ENCODE measurements around the gene NLRP1.

NLRP1 gene

DNA sequence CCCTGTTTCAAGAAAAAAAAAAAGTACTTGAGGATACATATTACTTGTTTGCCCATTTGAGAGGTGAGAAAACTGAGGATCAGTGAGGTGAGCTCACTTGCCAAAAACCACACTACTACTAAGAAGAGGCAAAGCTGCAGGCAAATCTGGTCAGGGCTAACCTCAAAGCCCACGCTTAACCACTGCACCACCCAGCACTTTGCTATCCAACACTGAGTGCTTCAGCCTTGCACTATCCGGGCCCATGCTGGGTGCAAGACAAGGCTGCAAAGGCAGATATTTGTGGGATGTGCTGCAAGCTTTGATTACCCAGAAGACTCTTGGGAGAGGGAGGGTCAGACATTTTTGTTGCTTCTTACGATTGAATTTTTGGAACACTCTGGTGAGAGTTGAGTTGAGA, 23.6 kb upstream of the NLRP1 start:
- TF ChIP-seq, protein P1, sequence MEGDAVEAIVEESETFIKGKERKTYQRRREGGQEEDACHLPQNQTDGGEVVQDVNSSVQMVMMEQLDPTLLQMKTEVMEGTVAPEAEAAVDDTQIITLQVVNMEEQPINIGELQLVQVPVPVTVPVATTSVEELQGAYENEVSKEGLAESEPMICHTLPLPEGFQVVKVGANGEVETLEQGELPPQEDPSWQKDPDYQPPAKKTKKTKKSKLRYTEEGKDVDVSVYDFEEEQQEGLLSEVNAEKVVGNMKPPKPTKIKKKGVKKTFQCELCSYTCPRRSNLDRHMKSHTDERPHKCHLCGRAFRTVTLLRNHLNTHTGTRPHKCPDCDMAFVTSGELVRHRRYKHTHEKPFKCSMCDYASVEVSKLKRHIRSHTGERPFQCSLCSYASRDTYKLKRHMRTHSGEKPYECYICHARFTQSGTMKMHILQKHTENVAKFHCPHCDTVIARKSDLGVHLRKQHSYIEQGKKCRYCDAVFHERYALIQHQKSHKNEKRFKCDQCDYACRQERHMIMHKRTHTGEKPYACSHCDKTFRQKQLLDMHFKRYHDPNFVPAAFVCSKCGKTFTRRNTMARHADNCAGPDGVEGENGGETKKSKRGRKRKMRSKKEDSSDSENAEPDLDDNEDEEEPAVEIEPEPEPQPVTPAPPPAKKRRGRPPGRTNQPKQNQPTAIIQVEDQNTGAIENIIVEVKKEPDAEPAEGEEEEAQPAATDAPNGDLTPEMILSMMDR (conservative IDR thresholded peaks at IDR 0.05; ENCODE audit: low read length) = no peak

DNA sequence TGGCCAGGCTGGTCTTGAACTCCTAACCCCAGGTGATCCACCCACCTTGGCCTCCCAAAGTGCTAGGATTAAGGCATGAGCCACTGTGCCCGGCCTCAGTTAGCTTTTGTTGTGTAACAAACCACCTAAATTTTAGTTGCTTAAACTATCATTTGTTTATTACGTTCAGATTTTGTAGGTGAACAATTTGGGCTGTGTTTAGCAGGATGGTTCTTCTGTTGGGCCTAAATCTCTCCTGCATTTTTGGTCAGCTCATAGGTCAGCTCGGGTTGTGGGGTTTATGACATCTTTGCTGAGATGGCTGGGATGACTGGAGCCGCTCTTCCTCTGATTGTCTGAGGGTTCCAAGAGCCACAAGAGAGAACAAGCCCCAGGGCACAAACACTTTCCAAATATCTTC, 21.1 kb upstream of the NLRP1 start:
- H3K4me3 ChIP-seq (ENCODE audit: low read length) = no peak overlapping the region
- no peak for DNase-seq (ENCODE audit: low read depth)
- TF ChIP-seq, protein P1 (conservative IDR thresholded peaks at IDR 0.05; ENCODE audit: low read length) = no peak

More for the DNA sequence above, 23.6 kb upstream of the NLRP1 start:
- no peak overlapping the region for H3K4me3 ChIP-seq (ENCODE audit: low read length)
- DNase-seq (ENCODE audit: low read depth) = no peak

DNA sequence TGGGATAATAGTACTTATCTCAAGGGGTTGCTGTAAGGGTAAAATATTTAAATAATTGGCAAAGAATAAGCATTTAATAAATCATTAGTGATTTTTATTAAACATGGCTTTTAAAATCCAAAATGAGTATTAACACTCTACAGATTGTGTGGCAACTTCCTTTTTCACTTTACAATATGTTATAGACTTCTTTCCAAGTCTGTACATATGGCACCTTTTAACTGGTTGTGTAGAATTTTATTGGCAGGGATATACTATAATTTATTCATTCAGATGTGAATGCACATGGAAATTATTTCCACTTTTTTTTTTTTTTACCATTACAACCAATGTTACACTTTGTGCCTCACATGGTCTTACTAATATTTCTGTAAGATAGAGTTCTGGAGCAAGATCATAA, 15.7 kb upstream of the NLRP1 start:
- TF ChIP-seq, protein P1 (conservative IDR thresholded peaks at IDR 0.05; ENCODE audit: low read length) = no peak

DNA sequence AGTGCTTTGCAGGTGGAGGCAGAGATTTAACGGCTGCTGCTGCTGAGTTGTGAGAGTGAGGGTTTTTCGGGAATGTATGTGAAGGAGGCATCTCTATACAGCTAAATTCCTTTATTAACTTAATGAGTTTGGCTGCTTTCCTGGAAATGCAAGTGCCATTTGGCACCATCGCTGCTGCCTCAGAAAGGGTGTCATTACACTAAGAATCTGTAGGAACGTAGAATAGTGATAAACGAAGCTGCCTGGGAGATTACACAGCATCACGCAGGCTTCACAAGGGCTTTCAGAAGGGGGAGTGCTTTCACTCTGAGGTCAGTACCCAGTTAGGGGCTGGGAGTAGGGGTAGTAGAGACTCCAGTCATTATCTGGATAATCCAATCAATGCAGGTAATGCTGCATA, 14.1 kb upstream of the NLRP1 start:
- H3K4me3 ChIP-seq (ENCODE audit: low read length) = no peak overlapping the region
- TF ChIP-seq, protein P1 (conservative IDR thresholded peaks at IDR 0.05; ENCODE audit: low read length) = no peak
- DNase-seq (ENCODE audit: low read depth) = no peak

More for the DNA sequence above, 15.7 kb upstream of the NLRP1 start:
- no peak for DNase-seq (ENCODE audit: low read depth)
- no peak overlapping the region for H3K4me3 ChIP-seq (ENCODE audit: low read length)

DNA sequence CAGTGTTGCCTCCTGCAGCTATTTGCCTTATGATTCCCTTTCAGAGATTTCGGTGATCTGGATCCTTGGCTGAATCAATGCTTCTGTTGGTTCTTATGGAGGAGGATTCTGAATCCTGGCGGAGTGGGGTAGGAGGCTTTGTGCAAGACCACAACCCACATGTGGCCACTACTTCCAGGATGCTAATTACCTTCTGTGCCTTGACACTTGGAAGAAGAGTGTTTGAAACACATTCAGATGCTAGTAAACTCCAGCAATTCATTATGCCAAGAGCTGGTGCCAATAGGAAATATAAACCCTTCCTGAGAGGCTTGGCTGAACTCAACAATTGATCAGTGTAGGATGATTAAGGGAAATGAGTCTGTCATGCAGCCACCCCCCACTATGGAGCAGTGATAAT, 12.1 kb upstream of the NLRP1 start:
- no peak overlapping the region for H3K4me3 ChIP-seq (ENCODE audit: low read length)
- no peak for DNase-seq (ENCODE audit: low read depth)
- TF ChIP-seq, protein P1 (conservative IDR thresholded peaks at IDR 0.05; ENCODE audit: low read length) = no peak

DNA sequence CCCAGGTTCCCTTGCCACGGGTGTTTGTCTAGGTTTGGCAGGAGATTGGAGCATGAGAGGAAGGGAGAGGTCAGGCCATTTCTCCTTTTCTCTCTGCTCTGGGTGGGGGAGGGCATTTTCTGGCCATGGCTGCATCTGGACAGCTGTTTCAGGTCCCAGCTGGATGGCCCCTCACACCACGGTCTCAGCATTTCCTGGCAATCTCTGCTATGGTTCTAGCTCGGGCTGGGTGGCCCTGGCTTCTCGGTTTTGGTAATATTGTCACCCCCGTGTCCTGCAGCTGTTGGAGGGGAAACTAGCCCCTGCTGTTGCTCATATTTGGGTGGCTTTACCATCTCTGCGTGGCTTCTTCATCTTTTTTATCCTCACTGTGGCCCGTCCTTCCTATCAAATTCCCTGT, 11.5 kb upstream of the NLRP1 start:
- TF ChIP-seq, protein P1 (conservative IDR thresholded peaks at IDR 0.05; ENCODE audit: low read length) = no peak
- no peak for DNase-seq (ENCODE audit: low read depth)
- no peak overlapping the region for H3K4me3 ChIP-seq (ENCODE audit: low read length)

DNA sequence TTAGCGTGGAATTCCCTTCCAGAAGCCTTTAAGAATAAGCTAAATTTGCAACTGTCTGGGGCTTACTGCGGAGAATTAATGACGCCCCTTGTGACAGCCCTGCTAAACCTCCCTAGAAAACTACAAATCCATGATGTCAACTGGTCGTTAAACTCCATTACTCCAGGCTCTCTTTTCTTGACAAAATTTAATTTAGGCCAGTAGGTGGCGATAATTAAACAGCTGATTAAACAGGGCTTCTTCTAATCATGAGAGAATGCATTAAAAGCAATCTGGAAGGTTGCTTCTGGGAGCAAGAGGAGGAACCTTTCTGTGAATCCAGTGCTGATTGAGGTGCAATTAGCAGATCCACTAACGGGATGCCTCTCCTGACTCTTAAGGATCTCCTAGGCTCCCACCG, 8.1 kb upstream of the NLRP1 start:
- TF ChIP-seq, protein P1 (conservative IDR thresholded peaks at IDR 0.05; ENCODE audit: low read length) = peak; percentile 61
- DNase-seq (ENCODE audit: low read depth) = peak; percentile 52
- no peak overlapping the region for H3K4me3 ChIP-seq (ENCODE audit: low read length)

All from AG10803 (cell line).